Sciatic nerve (tissue), 2 donors: ENCODE data around the gene CCDC88C. TPM values are rescaled to one million over a fixed set of nuclear protein-coding genes. Genes with fewer than 3 reads are reported as not detected.
A peak's percentile ranks its signal among the peaks of the same experiment; 100 is the strongest.

Experiments
- ATAC-seq: fragments of 200-7000 bp; cut with Tn5 transposase; one replicate; pipeline ENCODE4 v1.9.1; 2020; ENCODE audit warnings: mild to moderate bottlenecking, moderate library complexity
- DNase-seq: peaks from one replicate; pipeline ENCODE4 v3.0.0-alpha.2; 2020; ENCODE audit warnings: low spot score
- intact Hi-C: fragments of 100-400 bp; cut with DNase I; formaldehyde crosslinking; loops from one replicate; pipeline ENCODE4 v1.14.2; 2022
- total RNA-seq: library from RNA; stranded (reverse); fragmentation: NEBNext Ultra II Directional; extraction: Animal tissue kit (Norgen Biotek cat#: 25700); gene quantifications from one replicate; pipeline ENCODE4 v1.2.1, GENCODE V29; 2021
- donor health status: DM: no; HTN: no; CAD: no.
- donor health status: DM: no; HTN: no; CAD: no.

CCDC88C gene
- total RNA-seq, 1 donor from 2014 or later: 16.2 TPM

DNA sequence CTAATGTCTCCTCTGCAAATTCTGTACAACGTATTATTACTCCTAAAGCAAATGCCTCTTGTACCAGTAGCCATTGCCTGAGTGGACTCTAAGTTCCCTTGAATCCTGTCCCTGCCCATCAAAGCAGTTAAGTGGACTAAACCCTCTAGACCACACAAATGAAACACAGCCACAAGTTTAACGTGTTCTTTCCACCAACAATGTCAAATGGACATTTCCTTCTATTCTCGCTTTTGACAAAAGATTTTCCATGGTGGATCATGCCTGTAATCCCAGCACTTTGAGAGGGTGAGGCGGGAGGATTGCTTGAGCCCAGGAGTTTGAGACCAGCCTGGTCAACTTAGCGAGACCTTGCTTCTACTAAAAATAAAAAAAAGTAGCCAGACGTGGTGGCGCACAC, 15.9 kb downstream of the CCDC88C start:
- ATAC-seq (no peak), DNase-seq (no peak)
- intact Hi-C loops: no loop called here

DNA sequence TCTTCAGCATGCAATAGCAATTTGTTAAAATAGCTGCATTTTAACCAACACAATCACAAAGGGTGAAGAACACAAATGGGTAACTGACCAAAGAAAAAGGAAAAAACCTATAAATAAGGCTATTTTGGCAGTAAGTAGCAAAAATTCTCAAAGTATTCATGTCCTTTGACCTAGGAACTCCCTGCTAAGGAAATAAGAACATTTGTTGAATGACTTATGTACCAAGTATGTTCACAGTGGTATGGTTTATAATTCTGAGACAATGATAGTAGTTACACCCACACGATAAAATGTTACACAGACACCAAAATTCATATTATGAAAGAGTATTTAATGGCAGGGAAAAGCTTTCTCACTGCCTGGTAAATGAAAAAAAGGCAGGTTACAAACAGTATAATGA, 16.9 kb downstream of the CCDC88C start:
- no peak for DNase-seq
- no peak for ATAC-seq
- intact Hi-C loops: no loop called here

GRCh38 chr14:91399868-91400640, 17.6 kb downstream of the CCDC88C start:
- no peak for DNase-seq
- intact Hi-C loops: no loop called here
- no peak for ATAC-seq

DNA sequence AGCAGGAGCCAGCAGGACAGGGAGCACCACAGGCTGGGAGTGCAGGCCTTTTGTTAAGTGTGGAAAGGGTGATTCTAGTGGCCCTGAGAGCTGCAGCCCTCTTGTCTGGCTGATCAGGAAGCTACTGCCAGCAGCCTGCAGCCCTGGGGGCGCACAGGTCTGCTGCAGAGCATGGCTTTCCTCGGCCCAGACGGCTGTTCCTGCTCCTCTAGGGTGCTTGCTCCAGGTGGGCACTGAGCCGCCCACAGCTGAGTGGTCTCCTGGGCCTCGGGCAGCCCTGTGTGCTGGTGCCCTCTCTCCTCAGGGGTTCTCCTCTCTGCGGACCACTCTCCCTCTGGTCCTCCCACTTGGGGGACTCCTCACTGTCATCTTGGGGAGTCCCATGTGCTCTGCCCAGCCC, 18.9 kb downstream of the CCDC88C start:
- ATAC-seq (peak; percentile 9), DNase-seq (no peak)
- intact Hi-C loops: no loop called here

DNA sequence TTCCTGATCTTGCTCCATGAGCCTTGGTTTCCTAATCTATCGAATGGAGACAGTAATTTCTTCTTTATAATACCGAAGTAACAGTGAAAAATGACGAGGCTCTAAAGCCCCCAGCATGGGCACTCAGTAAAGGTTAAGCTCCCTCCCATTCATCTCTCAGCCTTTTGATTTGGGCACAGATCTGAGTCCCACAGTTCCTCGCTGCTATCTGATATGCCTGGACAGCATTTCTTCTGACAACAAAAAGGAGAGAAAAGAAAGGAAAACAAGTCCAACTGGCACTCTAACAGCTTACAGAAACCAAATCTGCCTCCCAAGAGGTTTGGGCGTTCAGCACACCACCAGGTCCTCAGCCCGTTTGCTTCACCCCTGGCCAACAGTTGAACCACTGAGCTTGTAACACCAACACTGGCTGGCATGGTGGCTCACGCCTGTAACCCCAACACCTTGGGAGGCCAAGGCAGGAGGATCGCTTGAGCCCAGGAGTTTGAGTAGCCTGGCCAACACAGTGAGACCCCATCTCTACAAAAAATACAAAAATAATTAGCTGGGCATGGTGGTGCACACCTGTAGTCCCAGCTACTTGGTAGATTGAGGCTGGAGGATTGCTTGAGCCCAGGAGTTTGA, 19.5 kb downstream of the CCDC88C start:
- ATAC-seq: no peak
- DNase-seq: no peak
- intact Hi-C loops: no loop called here

GRCh38 chr14:91396959-91397815, 20.4 kb downstream of the CCDC88C start:
- intact Hi-C loops: no loop called here
- ATAC-seq (peak; percentile 27), DNase-seq (no peak)

GRCh38 chr14:91396013-91396660, 21.5 kb downstream of the CCDC88C start:
- intact Hi-C loops: no loop called here
- no peak for DNase-seq
- no peak for ATAC-seq

DNA sequence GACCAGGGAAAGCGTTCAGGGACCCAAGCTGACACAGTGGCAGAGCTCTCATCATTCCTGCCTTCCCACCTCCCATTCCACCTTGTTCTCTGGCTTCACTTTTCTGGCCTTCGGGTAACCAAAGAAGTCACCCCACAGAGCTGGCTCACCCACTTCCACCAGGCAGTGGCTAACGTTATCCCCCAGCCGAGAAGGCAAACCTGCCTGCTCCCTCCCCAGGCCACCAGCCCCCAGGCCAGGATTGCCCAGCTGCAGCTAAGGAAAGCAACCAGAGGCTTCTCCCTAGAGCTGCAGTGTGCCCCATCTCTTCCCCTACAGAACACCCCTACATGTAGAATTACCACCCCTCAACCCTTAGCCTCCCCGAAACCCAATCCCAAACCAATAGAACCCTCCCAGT, 22.2 kb downstream of the CCDC88C start:
- DNase-seq: no peak
- no peak for ATAC-seq
- intact Hi-C loops: no loop called here

GRCh38 chr14:91394105-91395081, 23.2 kb downstream of the CCDC88C start:
- intact Hi-C loops: no loop called here
- ATAC-seq: no peak
- no peak for DNase-seq

DNA sequence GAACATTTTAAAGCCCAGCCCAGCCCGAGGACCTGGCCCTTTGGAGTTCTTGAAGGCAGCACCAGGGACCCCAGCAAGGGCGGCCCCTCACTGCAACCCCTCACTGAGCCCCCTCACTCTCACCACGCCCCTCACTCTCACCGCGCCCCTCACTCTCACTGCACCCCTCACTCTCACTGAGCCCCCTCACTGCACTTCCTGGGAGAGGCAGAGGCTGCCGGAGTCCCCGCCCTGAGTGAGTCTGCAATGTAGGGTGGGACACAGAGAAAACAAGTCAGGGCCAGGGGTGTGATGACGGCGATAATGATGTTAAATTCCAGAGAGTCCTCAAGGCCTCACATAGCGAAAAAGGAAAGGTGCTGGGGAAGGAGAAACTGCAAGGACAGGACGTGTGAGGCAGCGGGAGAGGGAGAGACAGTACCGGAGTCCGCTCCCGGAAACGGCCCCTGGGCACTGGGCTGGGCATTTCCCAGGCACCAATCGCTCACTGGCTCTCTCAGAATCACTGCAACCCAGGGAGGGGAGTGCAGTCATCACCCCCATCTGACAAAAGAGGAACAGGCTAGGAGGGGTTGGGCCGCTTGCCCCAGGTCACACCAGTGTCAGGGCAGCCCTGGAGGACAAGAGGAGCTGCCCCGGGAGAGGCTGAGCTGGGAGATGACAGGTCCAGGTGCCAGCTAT, 24.9 kb downstream of the CCDC88C start:
- no peak for ATAC-seq
- intact Hi-C loops: no loop called here
- DNase-seq: no peak

- intact Hi-C loops: no loop called here
- DNase-seq: no peak
- ATAC-seq: no peak
Observed at GRCh38 chr14:91390165-91390778, 27.3 kb downstream of the CCDC88C start.

DNA sequence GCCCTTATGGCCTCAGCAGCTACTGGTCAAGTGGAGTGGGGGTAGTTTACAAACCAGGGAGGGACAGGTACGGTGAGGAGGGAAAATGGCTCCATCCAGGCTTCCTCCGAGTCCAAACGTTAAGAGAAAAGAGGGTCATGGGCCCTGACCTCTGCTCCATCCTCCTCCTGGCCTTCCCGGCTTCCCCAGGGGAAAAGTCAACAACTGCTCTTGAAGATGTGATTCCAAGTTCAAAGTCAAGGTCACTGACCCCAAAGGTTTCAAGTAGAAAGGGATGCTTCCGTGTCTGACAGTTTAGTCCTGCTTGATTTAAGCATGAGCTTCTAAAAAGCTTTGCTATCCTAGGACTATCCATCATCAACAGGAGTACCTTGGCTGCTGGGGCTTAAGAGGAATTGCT, 28.5 kb downstream of the CCDC88C start:
- ATAC-seq (no peak), DNase-seq (no peak)

GRCh38 chr14:91388551-91388975, 29.1 kb downstream of the CCDC88C start:
- intact Hi-C loops: no loop called here
- peak; percentile 41 for ATAC-seq

More for the DNA sequence above, 28.5 kb downstream of the CCDC88C start:
- intact Hi-C loops: no loop called here

DNA sequence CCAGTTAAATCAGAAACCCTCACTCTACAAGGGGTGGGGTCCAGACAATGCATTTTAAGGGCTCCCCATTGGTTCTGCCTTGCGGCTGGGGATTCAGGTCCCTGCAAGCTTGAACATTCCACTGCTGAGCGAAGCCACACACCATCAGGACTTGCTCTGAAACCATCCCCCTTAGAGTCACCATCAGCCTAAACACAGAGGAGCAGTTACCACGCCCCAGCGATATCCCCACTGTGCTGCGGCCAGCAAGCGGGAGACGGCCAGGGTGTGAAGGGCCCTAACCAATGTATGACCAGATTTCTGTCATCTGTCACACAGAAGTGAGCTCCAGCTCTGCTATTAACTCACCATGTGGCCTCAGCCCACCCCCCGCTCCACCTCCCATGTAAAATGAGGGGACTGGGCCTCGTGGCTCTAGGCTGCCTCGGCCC, 29.7 kb downstream of the CCDC88C start:
- no peak for DNase-seq
- no peak for ATAC-seq
- intact Hi-C loops: no loop called here

More at GRCh38 chr14:91388551-91388975, 29.1 kb downstream of the CCDC88C start:
- no peak for DNase-seq

- ATAC-seq (no peak), DNase-seq (no peak)
- intact Hi-C loops: no loop called here
Observed at GRCh38 chr14:91387169-91387835, 30.3 kb downstream of the CCDC88C start.

- intact Hi-C loops: no loop called here
- no peak for ATAC-seq
- no peak for DNase-seq
Observed at GRCh38 chr14:91385697-91386096, 31.9 kb downstream of the CCDC88C start.

- intact Hi-C loops: no loop called here
- no peak for ATAC-seq
- no peak for DNase-seq
Observed at GRCh38 chr14:91385224-91385623, 32.4 kb downstream of the CCDC88C start.
